SK-N-SH (cell line): ENCODE measurements around the gene GMPPA. TPM values are rescaled to one million over a fixed set of nuclear protein-coding genes. Genes with fewer than 3 reads are reported as not detected.

Experiments
- CTCF ChIA-PET: fragments of 300-600, 350-600 bp; formaldehyde crosslinking; extraction: SDS; loops from one replicate; lab custom pipeline; 2021; lab: Yijun Ruan, JAX
- POLR2A ChIA-PET: fragments of 350-600 bp; sonication (Branson Sonifier 250); formaldehyde crosslinking; extraction: SDS; loops from one replicate; lab custom pipeline; 2020; ENCODE audit warnings: antibody characterized with exemption, inconsistent platforms; lab: Yijun Ruan, JAX
- DNase-seq: peaks from one replicate; pipeline ENCODE4 v3.0.0; 2012
- H2AFZ ChIP-seq: fragments of 200-600 bp; sonication (generic); 2 replicates; pipeline ENCODE4 v1.8.1; 2016; ENCODE audit warnings: antibody characterized with exemption, mild to moderate bottlenecking, low read depth
- H3F3A ChIP-seq: fragments of 200-600 bp; sonication (generic); replicated peaks from 2 replicates; pipeline ENCODE3; 2016; ENCODE audit warnings: antibody characterized with exemption, mild to moderate bottlenecking; ENCODE audit not compliant: insufficient read depth
- H3K27ac ChIP-seq, 2 experiments: fragments of 200-500 bp in 1 of 2; fragments of 200-600 bp in 1 of 2; sonication (Bioruptor generic) in 1 of 2; sonication (generic), shearing (Covaris generic) in 1 of 2; 2 replicates each; pipeline versions ENCODE4 v1.5.1 to v1.6.1; 2014 to 2016; ENCODE audit warnings: low read depth in 2 of 2, inconsistent platforms in 1 of 2, low read length in 1 of 2, mild to moderate bottlenecking in 1 of 2, mixed read lengths in 1 of 2
- H3K27me3 ChIP-seq: fragments of 200-600 bp; sonication (generic), shearing (Covaris generic); 2 replicates; pipeline ENCODE4 v1.6.1; 2016; ENCODE audit warnings: mixed run types; ENCODE audit not compliant: insufficient read depth
- H3K36me3 ChIP-seq, 2 experiments: fragments of 200-500 bp in 1 of 2; fragments of 200-600 bp in 1 of 2; sonication (Bioruptor generic) in 1 of 2; sonication (generic) in 1 of 2; replicated peaks in 1 of 2; 2 replicates each; pipeline versions ENCODE3 to v1.5.1; 2014 to 2016; ENCODE audit warnings: low read length in 1 of 2, mild to moderate bottlenecking in 1 of 2; ENCODE audit not compliant: insufficient read depth in 2 of 2, control insufficient read depth in 1 of 2
- H3K4me1 ChIP-seq, 2 experiments: fragments of 200-500 bp in 1 of 2; fragments of 200-600 bp in 1 of 2; sonication (Bioruptor generic) in 1 of 2; sonication (generic), shearing (Covaris generic) in 1 of 2; 2 replicates each; pipeline versions ENCODE4 v1.5.1 to v1.6.1; 2014 to 2016; ENCODE audit warnings: low read depth in 1 of 2, low read length in 1 of 2, mixed run types in 1 of 2; ENCODE audit not compliant: insufficient read depth in 2 of 2, control insufficient read depth in 1 of 2
- H3K4me2 ChIP-seq: fragments of 200-600 bp; sonication (generic), shearing (Covaris generic); 2 replicates; pipeline ENCODE4 v1.6.1; 2017; ENCODE audit warnings: mixed run types
- H3K4me3 ChIP-seq, 2 experiments: fragments of 200-500 bp in 1 of 2; fragments of 200-600 bp in 1 of 2; sonication (Bioruptor generic) in 1 of 2; sonication (generic), shearing (Covaris generic) in 1 of 2; 2 replicates each; pipeline versions ENCODE4 v1.5.1 to v1.8.1; 2014 to 2016; ENCODE audit warnings: low read depth in 2 of 2, inconsistent platforms in 1 of 2, low read length in 1 of 2, mild to moderate bottlenecking in 1 of 2, mixed read lengths in 1 of 2, moderate library complexity in 1 of 2
- H3K79me2 ChIP-seq: fragments of 200-600 bp; sonication (generic); 2 replicates; pipeline ENCODE4 v1.8.1; 2017; ENCODE audit warnings: mild to moderate bottlenecking; ENCODE audit not compliant: insufficient read depth
- H3K9ac ChIP-seq: fragments of 200-600 bp; sonication (generic); 2 replicates; pipeline ENCODE4 v1.6.1; 2017; ENCODE audit warnings: mixed run types
- H3K9me2 ChIP-seq: fragments of 200-600 bp; sonication (generic); 2 replicates; pipeline ENCODE4 v1.6.1; 2017; ENCODE audit warnings: mixed run types
- H3K9me3 ChIP-seq: fragments of 200-600 bp; sonication (generic); 2 replicates; pipeline ENCODE4 v1.6.1; 2017; ENCODE audit warnings: mixed run types, mild to moderate bottlenecking, moderate library complexity
- H4K20me1 ChIP-seq: fragments of 200-600 bp; sonication (generic); 2 replicates; pipeline ENCODE4 v1.6.1; 2017; ENCODE audit warnings: mild to moderate bottlenecking, mixed run types; ENCODE audit not compliant: insufficient read depth
- CHD2 ChIP-seq: fragments of 150-350 bp; IDR thresholded peaks from 2 replicates; pipeline ENCODE4 v1.6.1; 2018; ENCODE audit warnings: low read length; ENCODE audit not compliant: partially characterized antibody
- EP300 ChIP-seq, 2 experiments: IDR thresholded peaks; 2 replicates each; pipeline versions ENCODE4 v1.4.0 to v1.6.1; 2012; ENCODE audit warnings: borderline replicate concordance in 1 of 2, low read depth in 1 of 2, low read length in 1 of 2
- EZH2phosphoT487 ChIP-seq: fragments of 200-600 bp; sonication (generic); IDR thresholded peaks from 2 replicates; pipeline ENCODE4 v1.6.1; 2017; ENCODE audit warnings: low read depth, mixed run types, mild to moderate bottlenecking, antibody characterized with exemption, moderate library complexity, borderline replicate concordance
- FOXJ3 ChIP-seq: sonication (generic); formaldehyde crosslinking; IDR thresholded peaks from 2 replicates; pipeline ENCODE4 v1.5.1; 2020; ENCODE audit warnings: mild to moderate bottlenecking, missing genetic modification reagents
- GATA2 ChIP-seq: sonication (generic); formaldehyde crosslinking; IDR thresholded peaks from 2 replicates; pipeline ENCODE4 v1.5.0; 2020; ENCODE audit warnings: mild to moderate bottlenecking, missing genetic modification reagents
- MAX ChIP-seq: IDR thresholded peaks from 2 replicates; pipeline ENCODE4 v1.4.0; 2012; ENCODE audit warnings: low read depth
- NFIC ChIP-seq: IDR thresholded peaks from 2 replicates; pipeline ENCODE4 v1.4.0; 2012; ENCODE audit warnings: borderline replicate concordance
- POLR2AphosphoS5 ChIP-seq: IDR thresholded peaks from 2 replicates; pipeline ENCODE4 v1.6.1; 2012; ENCODE audit warnings: low read depth, low read length
- REST ChIP-seq: IDR thresholded peaks from 2 replicates; pipeline ENCODE4 v1.6.1; 2012; ENCODE audit warnings: mild to moderate bottlenecking, low read depth, low read length, moderate library complexity
- TCF12 ChIP-seq: IDR thresholded peaks from 2 replicates; pipeline ENCODE4 v1.4.0; 2012
- TEAD4 ChIP-seq: IDR thresholded peaks from 2 replicates; pipeline ENCODE4 v1.4.0; 2012; ENCODE audit warnings: mild to moderate bottlenecking, borderline replicate concordance; ENCODE audit not compliant: insufficient read depth
- YY1 ChIP-seq: IDR thresholded peaks from 2 replicates; pipeline ENCODE4 v1.4.0; 2012; ENCODE audit warnings: low read depth, mild to moderate bottlenecking
- WGBS: methylation state at CpG from one replicate; pipeline ENCODE4 v1.1.6; 2017; ENCODE audit warnings: low lambda C conversion rate; 5-methylcytosine and 5-hydroxymethylcytosine counted together
- polyA plus RNA-seq, 3 experiments: library from polyadenylated mRNA; depleted of rRNA; stranded (reverse); fragments of >200 nt; gene quantifications; 2 replicates each; pipeline ENCODE4 v1.2.3, GENCODE V29; 2012
- TF ChIP-seq, protein P1 (sequence below): fragments of 200-600 bp; sonication (generic); IDR thresholded peaks from 2 replicates; pipeline ENCODE4 v1.6.1; 2017; ENCODE audit warnings: antibody characterized with exemption, mild to moderate bottlenecking, moderate library complexity
- TF ChIP-seq, protein P2 (sequence below): fragments of 150-350 bp; IDR thresholded peaks from 2 replicates; pipeline ENCODE4 v1.6.1; 2017; ENCODE audit warnings: antibody characterized with exemption, low read length, low read depth, borderline replicate concordance
- TF ChIP-seq, protein P3 (sequence below): IDR thresholded peaks from 2 replicates; pipeline ENCODE4 v1.4.0; 2012; ENCODE audit warnings: low read depth, borderline replicate concordance

GMPPA gene
- polyA plus RNA-seq, 1 of the 3 experiments (the other 2 are of a cell fraction) = 61.3 TPM

DNA sequence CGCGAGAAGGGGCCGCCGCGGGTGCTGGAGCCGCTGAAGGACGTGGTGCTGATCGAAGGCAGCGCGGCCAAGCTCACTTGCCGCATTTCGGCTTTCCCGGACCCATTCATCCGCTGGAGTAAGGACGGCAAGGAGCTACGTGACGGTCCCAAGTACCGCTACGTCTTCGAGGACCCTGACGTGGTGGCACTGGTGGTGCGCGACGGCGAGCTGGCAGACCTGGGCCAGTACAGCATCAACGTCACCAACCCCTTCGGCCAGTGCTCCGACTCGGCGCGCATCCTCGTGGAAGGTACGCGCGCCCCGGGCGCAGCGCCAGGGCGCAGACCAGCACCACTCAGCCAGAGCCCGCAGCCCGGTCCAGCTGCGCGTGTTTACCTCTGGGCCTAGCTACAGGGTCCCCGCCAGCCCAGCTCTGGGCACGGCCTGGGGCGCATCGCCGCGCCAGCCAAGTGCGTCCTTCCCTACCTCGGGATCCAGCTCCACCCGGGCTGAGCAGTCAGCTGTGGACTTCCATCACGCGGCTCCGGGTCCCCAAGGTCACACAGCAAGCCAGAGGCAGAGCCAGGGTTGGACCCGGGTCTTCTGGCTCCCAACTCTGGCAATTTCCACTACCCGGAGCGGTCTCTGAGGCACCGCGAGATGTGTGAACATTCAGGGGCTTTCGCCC is 1.7 kb upstream of the GMPPA start:
- Histone ChIP-seq H3K36me3 (peaks cover 4 to 7% of the 10 kb centered on the region in 2 experiments), H3K9me2 (no peaks in the 10 kb centered on the region), H3K4me3 (no peak overlapping the region), H3K9me3 (no peaks in the 10 kb centered on the region), H2AFZ (no peak overlapping the region), H3F3A (no peaks in the 10 kb centered on the region), H3K4me1 (peaks cover 16 to 56% of the 10 kb centered on the region in 2 experiments), H3K27ac (peak overlapping the region in 1 of 2 experiments; percentile 99; a peak in 2 of 4 replicates), H3K4me2 (peak overlapping the region; percentile 98; the same call in 1 of the 2 replicates), H3K9ac (no peak overlapping the region), H3K79me2 (peaks cover 20% of the 10 kb centered on the region), H3K27me3 (no peaks in the 10 kb centered on the region), H4K20me1 (no peaks in the 10 kb centered on the region)
- 94% methylated on average over 39 of the region's 61 CpGs for WGBS
- POLR2A ChIA-PET = interaction anchor here (0.8 to 4.6 kb wide), 9 partner anchors 10 to 108 kb away, joined by 3 to 53 read pairs (median 12); partner anchors contain the start of genes ASIC4, CHPF and TMEM198
- DNase-seq = no peak
- TF ChIP-seq POLR2AphosphoS5 = no peak
- TF ChIP-seq REST = no peak
- TF ChIP-seq FOXJ3 (CRISPR knock-in tag) = no peak
- no peak for TF ChIP-seq EP300 (IDR thresholded peaks at IDR 0.05; ENCODE audit: borderline replicate concordance in 1 of 2, low read depth in 1 of 2, low read length in 1 of 2)
- no peak for TF ChIP-seq EZH2phosphoT487
- TF ChIP-seq, protein P1, sequence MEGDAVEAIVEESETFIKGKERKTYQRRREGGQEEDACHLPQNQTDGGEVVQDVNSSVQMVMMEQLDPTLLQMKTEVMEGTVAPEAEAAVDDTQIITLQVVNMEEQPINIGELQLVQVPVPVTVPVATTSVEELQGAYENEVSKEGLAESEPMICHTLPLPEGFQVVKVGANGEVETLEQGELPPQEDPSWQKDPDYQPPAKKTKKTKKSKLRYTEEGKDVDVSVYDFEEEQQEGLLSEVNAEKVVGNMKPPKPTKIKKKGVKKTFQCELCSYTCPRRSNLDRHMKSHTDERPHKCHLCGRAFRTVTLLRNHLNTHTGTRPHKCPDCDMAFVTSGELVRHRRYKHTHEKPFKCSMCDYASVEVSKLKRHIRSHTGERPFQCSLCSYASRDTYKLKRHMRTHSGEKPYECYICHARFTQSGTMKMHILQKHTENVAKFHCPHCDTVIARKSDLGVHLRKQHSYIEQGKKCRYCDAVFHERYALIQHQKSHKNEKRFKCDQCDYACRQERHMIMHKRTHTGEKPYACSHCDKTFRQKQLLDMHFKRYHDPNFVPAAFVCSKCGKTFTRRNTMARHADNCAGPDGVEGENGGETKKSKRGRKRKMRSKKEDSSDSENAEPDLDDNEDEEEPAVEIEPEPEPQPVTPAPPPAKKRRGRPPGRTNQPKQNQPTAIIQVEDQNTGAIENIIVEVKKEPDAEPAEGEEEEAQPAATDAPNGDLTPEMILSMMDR = no peak
- no peak for TF ChIP-seq GATA2 (CRISPR knock-in tag)
- TF ChIP-seq, protein P2, sequence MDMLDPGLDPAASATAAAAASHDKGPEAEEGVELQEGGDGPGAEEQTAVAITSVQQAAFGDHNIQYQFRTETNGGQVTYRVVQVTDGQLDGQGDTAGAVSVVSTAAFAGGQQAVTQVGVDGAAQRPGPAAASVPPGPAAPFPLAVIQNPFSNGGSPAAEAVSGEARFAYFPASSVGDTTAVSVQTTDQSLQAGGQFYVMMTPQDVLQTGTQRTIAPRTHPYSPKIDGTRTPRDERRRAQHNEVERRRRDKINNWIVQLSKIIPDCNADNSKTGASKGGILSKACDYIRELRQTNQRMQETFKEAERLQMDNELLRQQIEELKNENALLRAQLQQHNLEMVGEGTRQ = no peak
- no peak for TF ChIP-seq NFIC
- TF ChIP-seq TCF12 = no peak
- no peak for TF ChIP-seq CHD2
- TF ChIP-seq MAX = no peak
- TF ChIP-seq, protein P3, sequence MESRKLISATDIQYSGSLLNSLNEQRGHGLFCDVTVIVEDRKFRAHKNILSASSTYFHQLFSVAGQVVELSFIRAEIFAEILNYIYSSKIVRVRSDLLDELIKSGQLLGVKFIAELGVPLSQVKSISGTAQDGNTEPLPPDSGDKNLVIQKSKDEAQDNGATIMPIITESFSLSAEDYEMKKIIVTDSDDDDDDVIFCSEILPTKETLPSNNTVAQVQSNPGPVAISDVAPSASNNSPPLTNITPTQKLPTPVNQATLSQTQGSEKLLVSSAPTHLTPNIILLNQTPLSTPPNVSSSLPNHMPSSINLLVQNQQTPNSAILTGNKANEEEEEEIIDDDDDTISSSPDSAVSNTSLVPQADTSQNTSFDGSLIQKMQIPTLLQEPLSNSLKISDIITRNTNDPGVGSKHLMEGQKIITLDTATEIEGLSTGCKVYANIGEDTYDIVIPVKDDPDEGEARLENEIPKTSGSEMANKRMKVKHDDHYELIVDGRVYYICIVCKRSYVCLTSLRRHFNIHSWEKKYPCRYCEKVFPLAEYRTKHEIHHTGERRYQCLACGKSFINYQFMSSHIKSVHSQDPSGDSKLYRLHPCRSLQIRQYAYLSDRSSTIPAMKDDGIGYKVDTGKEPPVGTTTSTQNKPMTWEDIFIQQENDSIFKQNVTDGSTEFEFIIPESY = no peak
- no peak for TF ChIP-seq TEAD4
- TF ChIP-seq YY1 = no peak
- CTCF ChIA-PET = interaction anchor here (0.6 to 62.1 kb wide), 10 partner anchors 3 to 94 kb away, joined by 3 to 2824 read pairs (median 5); partner anchors contain the start of genes ASIC4, CHPF, GMPPA and TMEM198
